Natural killer cell treated with Interleukin-12 subunit alpha and Interleukin-12 subunit beta and Interleukin-15 and Interleukin-18, amount 100 ng/mL, for 72 hours (primary cell): ENCODE measurements around the gene ZW10. TPM values are rescaled to one million over a fixed set of nuclear protein-coding genes. Genes with fewer than 3 reads are reported as not detected.
"Not testable (repeated sequence)": the region's sequence is repeated elsewhere in the genome, so short reads cannot be mapped to it uniquely, and the experiment has no call there.

Experiments
- ATAC-seq, 2 donors: fragments of 150-1000 bp; cut with Tn5 transposase in 1 of 2; sonication (Bioruptor Pico), chemical (Tn5 transposase) in 1 of 2; 2 replicates each; pipeline ENCODE4 v1.10.0; 2021
- DNase-seq: peaks from one replicate; pipeline ENCODE4 v3.0.0; 2022; ENCODE audit warnings: low spot score
- H3K27ac Mint-ChIP-seq, 2 donors: 1 replicate in 1 of 2; 2 replicates in 1 of 2; pipeline ENCODE4 v1.8.0; 2022; ENCODE audit warnings: mixed read lengths in 2 of 2, mild to moderate bottlenecking in 1 of 2, moderate library complexity in 1 of 2
- H3K27me3 Mint-ChIP-seq, 2 donors: 1 replicate in 1 of 2; 2 replicates in 1 of 2; pipeline ENCODE4 v1.8.0; 2022; ENCODE audit warnings: mixed read lengths in 2 of 2
- H3K36me3 Mint-ChIP-seq: one replicate; pipeline ENCODE4 v1.8.0; 2022; ENCODE audit warnings: mixed read lengths
- H3K4me1 Mint-ChIP-seq, 2 donors: 1 replicate in 1 of 2; 2 replicates in 1 of 2; pipeline ENCODE4 v1.8.0; 2022; ENCODE audit warnings: low read depth in 2 of 2, mixed read lengths in 2 of 2, mild to moderate bottlenecking in 1 of 2
- H3K4me3 Mint-ChIP-seq: one replicate; pipeline ENCODE4 v1.8.0; 2022; ENCODE audit warnings: mixed read lengths
- H3K9me3 Mint-ChIP-seq: 2 replicates; pipeline ENCODE4 v1.8.0; 2022; ENCODE audit warnings: mixed read lengths
- total RNA-seq, 2 donors: library from RNA; stranded (reverse); gene quantifications; one replicate each; pipeline ENCODE4 v1.2.3, GENCODE V29; 2022

ZW10 gene, protein sequence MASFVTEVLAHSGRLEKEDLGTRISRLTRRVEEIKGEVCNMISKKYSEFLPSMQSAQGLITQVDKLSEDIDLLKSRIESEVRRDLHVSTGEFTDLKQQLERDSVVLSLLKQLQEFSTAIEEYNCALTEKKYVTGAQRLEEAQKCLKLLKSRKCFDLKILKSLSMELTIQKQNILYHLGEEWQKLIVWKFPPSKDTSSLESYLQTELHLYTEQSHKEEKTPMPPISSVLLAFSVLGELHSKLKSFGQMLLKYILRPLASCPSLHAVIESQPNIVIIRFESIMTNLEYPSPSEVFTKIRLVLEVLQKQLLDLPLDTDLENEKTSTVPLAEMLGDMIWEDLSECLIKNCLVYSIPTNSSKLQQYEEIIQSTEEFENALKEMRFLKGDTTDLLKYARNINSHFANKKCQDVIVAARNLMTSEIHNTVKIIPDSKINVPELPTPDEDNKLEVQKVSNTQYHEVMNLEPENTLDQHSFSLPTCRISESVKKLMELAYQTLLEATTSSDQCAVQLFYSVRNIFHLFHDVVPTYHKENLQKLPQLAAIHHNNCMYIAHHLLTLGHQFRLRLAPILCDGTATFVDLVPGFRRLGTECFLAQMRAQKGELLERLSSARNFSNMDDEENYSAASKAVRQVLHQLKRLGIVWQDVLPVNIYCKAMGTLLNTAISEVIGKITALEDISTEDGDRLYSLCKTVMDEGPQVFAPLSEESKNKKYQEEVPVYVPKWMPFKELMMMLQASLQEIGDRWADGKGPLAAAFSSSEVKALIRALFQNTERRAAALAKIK
- 10 to 100 TPM; 19.6 to 23.8 TPM for total RNA-seq

DNA sequence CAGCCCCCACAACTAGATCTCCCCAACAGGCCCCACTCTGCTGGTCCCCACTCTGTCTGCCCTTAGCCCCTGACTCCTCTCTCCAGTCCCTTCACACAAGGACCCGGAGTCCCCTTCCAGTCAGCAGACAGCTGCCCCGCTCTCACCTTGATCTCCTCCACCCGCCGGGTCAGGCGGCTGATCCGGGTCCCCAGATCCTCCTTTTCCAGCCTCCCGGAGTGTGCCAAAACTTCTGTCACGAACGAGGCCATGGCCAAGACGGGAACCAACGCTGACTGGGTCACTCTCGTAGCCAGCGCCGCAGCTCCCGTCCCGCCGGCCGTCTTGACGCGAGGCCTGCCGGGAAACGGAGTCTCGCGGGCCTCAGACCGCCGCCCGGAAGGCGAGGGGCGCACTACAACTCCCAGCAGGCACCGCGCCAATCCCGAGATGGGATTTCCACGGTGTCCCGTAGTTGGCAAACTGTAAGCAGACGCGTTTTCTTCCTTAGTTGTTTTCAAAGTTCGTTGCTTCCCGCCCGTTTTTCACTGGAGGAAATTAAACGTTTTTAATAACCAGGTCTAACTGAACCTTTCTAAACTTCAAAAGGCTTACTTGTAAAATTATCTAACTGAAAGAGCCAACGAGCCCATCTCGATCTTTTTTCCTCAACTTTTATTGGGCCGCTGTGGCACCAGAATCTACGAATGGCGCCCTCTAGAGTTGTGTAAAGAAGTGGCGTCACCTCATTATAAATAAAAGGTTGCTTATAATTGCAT lies at the start of gene ZW10:
ZW10 (minus strand) TSS at position 277 of the 758 bp plus-strand sequence; CDS start at position 251, 26 bp downstream.
- H3K27me3 Mint-ChIP-seq, result peaks cover 4 to 6% of the 10 kb centered on the region in 2 donors
- ATAC-seq (peak; percentile 99), DNase-seq (peak; percentile 95)
- no peaks in the 10 kb centered on the region for H3K36me3 Mint-ChIP-seq
- peak within 1 kb of the TSS; percentile 94 to 98 for H3K27ac Mint-ChIP-seq
- peaks cover 14 to 25% of the 10 kb centered on the region in 2 donors for H3K4me1 Mint-ChIP-seq
- peak within 1 kb of the TSS; percentile 100 for H3K4me3 Mint-ChIP-seq
- H3K9me3 Mint-ChIP-seq, result no peaks in the 10 kb centered on the region

DNA sequence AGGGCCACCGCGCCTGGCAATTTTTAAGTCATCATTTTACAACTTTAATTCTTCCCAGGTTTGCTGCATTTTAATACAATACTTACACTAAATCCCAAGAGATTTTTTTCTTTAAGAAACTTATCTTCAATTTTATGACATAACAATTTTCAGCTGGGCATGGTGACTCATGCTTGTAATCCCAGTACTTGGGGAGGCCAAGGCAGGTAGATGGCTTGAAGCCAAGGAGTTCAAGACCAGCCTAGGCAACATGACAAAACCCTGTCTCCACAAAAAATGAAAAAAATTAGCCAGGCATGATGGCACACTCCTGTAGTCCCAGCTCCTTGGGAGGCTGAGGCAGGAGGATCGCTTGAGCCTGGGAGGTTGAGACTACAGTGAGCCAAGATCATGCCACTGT lies 44.9 kb upstream of the ZW10 start:
- Mint-ChIP-seq H3K4me1 (peaks cover 0 to 3% of the 10 kb centered on the region in 2 donors), H3K36me3 (peaks cover 29% of the 10 kb centered on the region), H3K4me3 (no peak overlapping the region), H3K9me3 (no peaks in the 10 kb centered on the region), H3K27ac (no peak overlapping the region), H3K27me3 (no peaks in the 10 kb centered on the region)
- DNase-seq (no peak), ATAC-seq (no peak)

DNA sequence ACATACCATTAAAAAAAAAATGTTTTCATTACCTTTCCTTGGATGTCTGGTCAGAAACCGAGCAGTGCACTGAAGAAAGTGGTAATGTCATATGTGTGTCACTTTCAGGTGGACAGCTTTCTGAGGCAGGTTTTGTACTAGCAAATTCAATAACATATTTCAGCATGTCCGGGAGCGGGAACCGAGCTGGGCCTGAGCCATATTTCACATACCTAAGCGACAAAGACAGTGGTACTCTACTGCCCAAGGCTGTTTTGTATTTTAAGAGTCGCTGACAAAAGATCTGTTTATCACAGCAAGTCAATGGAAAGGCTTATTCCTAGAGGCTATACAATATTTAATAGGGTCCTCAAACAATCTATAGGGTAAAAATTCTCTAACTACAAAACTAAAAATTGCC lies 44.1 kb upstream of the ZW10 start:
- DNase-seq (no peak), ATAC-seq (no peak)
- Mint-ChIP-seq H3K4me3 (no peak overlapping the region), H3K27ac (no peak overlapping the region), H3K36me3 (peaks cover 25% of the 10 kb centered on the region), H3K9me3 (no peaks in the 10 kb centered on the region), H3K27me3 (no peaks in the 10 kb centered on the region), H3K4me1 (peaks cover 0 to 3% of the 10 kb centered on the region in 2 donors)

DNA sequence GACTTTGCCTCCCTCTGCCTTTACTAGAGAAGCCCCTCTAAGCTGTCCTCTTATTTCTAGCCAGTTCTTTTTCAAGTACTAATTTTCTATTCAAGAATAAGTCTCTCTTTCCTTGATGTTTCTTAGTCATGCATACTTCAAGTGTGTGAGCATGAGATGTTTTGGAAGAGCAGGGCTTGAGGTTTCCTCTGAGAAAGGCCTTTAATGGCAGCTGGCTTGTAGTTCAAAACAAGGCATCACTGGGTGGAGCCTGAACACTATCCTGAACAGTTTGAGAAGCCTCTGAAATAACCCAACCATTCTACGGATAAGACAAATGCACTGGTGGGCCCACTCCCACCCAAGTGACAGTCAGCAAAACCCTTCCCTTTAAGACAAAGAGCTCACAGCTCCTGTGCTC lies 43.7 kb upstream of the ZW10 start:
- Mint-ChIP-seq H3K27ac (no peak overlapping the region), H3K27me3 (no peaks in the 10 kb centered on the region), H3K4me3 (no peak overlapping the region), H3K36me3 (peaks cover 23% of the 10 kb centered on the region), H3K9me3 (no peaks in the 10 kb centered on the region), H3K4me1 (peaks cover 0 to 3% of the 10 kb centered on the region in 2 donors)
- ATAC-seq, result no peak
- DNase-seq, result no peak

DNA sequence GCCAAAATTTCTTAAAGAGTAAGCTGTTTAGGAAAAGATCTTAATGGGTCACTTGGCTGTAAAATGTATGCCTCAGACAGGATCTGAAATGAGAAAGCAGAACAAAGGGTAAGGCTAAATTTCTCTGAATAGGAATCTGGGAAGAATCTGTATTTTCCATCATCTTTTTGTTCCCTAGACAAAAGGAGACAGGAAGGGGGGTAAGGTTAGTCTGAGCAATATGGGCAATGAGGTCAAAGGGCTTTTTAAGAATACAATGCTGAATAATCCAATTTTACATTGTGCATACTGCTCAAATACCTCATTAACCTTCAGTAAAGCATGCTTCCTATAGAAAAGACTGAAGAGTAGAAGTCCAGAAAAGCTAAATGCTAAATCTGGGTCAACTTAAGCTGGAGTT lies 40.7 kb upstream of the ZW10 start:
- H3K4me1 Mint-ChIP-seq, result no peaks in the 10 kb centered on the region
- ATAC-seq (no peak), DNase-seq (no peak)
- H3K9me3 Mint-ChIP-seq, result no peaks in the 10 kb centered on the region
- no peaks in the 10 kb centered on the region for H3K27me3 Mint-ChIP-seq
- H3K36me3 Mint-ChIP-seq, result peaks cover 10% of the 10 kb centered on the region
- peak overlapping the region in 1 of 2 donors; percentile 9 for H3K27ac Mint-ChIP-seq
- H3K4me3 Mint-ChIP-seq, result no peak overlapping the region

DNA sequence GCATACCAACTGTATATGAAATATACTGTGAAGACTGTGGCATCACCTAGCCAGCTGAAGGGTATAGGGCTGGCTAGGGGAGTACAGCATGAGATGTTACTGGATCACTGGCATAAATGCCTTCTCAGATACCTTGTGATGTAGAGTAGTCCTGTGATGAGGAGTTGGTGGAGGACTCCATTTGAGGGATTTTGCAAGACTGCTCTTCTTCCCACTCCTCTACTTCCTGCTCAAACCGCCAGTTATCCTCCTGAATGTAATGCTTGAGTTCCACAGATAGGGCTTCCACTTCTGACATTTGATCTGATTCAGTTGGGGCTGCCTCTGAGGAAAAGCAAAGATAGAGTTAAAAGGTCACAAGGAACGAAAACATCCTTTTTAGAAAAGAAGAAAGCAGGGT lies 35.4 kb upstream of the ZW10 start:
- H3K9me3 Mint-ChIP-seq, result no peaks in the 10 kb centered on the region
- H3K36me3 Mint-ChIP-seq, result peaks cover 4% of the 10 kb centered on the region
- no peak for DNase-seq
- no peak for ATAC-seq
- no peak overlapping the region for H3K27ac Mint-ChIP-seq
- peaks cover 0 to 4% of the 10 kb centered on the region in 2 donors for H3K4me1 Mint-ChIP-seq
- H3K27me3 Mint-ChIP-seq, result no peaks in the 10 kb centered on the region
- no peak overlapping the region for H3K4me3 Mint-ChIP-seq

DNA sequence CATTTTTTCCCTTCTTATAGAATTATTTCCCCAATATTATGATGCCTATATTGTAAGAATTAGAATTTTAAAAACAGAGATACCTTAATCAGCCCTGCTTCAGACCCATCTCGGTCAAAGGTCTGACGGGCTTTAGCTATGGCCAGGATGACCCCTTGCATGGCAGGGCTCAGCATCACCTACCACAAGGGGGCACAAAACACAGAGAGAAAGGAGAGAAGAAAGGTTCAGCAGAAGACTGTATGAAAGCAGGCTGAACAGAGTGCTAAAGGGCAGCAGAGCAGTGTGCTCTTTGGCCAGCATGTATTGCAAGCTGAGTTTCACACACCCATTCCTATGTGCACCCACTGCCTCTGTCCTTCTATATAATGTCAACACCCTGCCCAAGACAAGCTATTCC lies 32.9 kb upstream of the ZW10 start:
- H3K27ac Mint-ChIP-seq, result no peak overlapping the region
- DNase-seq, result no peak
- no peaks in the 10 kb centered on the region for H3K9me3 Mint-ChIP-seq
- no peak overlapping the region for H3K4me3 Mint-ChIP-seq
- H3K36me3 Mint-ChIP-seq, result peaks cover 4% of the 10 kb centered on the region
- ATAC-seq, result peak in 1 of 2 donors; percentile 27
- H3K27me3 Mint-ChIP-seq, result no peaks in the 10 kb centered on the region
- peaks cover 0 to 4% of the 10 kb centered on the region in 2 donors for H3K4me1 Mint-ChIP-seq

DNA sequence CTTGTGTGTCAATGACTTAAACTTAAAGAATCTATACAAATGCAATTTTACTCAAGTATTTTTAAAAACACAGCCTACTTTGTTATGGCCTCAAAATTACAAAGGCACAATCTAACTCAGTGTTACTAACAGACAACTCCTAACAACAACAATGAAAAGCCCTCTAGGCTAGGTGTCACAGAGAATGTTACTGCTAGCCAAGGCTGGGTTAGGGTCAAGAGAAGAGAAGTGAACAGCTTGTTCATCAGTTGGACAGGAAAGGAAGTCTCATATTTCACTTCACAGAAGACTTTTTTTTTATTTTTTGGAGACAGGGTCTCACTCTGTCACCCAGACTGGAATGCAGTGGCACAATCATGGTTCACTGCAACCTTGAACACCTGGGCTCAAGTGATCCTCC lies 32.1 kb upstream of the ZW10 start:
- no peaks in the 10 kb centered on the region for H3K9me3 Mint-ChIP-seq
- H3K27ac Mint-ChIP-seq, result no peak overlapping the region
- H3K27me3 Mint-ChIP-seq, result no peaks in the 10 kb centered on the region
- H3K36me3 Mint-ChIP-seq, result peaks cover 11% of the 10 kb centered on the region
- H3K4me3 Mint-ChIP-seq, result no peak overlapping the region
- peaks cover 0 to 4% of the 10 kb centered on the region in 2 donors for H3K4me1 Mint-ChIP-seq
- no peak for ATAC-seq
- DNase-seq, result no peak

DNA sequence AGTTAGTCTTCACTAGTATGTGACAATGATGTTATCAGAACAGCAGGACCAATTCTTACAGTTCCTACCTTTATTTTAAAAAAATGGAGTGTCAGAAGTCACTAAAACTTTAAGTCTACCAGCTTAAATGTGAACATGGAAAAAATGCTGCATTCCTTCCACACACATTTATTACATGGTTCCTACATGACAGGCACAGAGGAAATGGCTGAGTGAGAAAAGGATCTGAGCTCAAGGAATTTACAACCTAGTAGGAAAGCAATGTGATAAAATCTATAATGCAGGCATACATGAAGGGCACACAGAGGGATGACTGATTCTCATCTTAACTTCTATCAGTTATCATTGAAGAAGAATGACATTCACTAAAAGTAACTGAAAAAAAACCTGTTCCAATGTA lies 29.1 kb upstream of the ZW10 start:
- H3K4me1 Mint-ChIP-seq, result peaks cover 0 to 4% of the 10 kb centered on the region in 2 donors
- ATAC-seq (no peak), DNase-seq (no peak)
- H3K9me3 Mint-ChIP-seq, result no peaks in the 10 kb centered on the region
- no peak overlapping the region for H3K4me3 Mint-ChIP-seq
- peaks cover 12% of the 10 kb centered on the region for H3K36me3 Mint-ChIP-seq
- no peaks in the 10 kb centered on the region for H3K27me3 Mint-ChIP-seq
- peak overlapping the region in 1 of 2 donors; percentile 58 for H3K27ac Mint-ChIP-seq

DNA sequence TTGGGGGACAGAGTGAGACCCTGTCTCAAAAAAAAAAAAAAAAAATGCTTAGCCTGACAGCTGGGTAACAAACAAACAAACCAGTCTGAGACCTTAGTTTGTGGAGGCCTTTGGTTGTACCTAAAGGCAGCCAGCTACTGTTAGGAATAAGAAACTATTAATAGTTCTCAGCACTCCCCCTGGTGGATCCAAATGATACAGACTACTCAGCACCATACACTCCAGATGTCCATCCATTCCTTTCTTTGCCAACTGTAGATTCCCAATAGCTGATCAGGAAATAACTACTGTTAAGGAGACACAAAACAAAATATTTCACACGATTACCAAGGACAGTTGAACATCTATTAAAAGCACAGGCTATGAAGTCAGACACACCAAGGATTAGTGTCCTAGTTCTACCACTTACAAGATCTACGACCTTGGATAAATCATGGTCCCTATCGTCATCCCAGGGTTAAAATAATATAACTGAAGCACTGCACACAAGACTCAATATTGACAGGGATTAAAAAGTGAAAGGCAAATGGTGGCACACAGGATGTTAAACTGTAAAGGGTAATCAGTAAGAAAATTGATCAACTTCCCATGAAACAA lies 23.3 kb upstream of the ZW10 start:
- DNase-seq, result no peak
- H3K27ac Mint-ChIP-seq, result no peak overlapping the region
- H3K4me1 Mint-ChIP-seq, result no peaks in the 10 kb centered on the region
- no peaks in the 10 kb centered on the region for H3K9me3 Mint-ChIP-seq
- no peaks in the 10 kb centered on the region for H3K27me3 Mint-ChIP-seq
- peak in 1 of 2 donors; percentile 51 for ATAC-seq
- H3K36me3 Mint-ChIP-seq, result peaks cover 8% of the 10 kb centered on the region
- H3K4me3 Mint-ChIP-seq, result no peak overlapping the region

DNA sequence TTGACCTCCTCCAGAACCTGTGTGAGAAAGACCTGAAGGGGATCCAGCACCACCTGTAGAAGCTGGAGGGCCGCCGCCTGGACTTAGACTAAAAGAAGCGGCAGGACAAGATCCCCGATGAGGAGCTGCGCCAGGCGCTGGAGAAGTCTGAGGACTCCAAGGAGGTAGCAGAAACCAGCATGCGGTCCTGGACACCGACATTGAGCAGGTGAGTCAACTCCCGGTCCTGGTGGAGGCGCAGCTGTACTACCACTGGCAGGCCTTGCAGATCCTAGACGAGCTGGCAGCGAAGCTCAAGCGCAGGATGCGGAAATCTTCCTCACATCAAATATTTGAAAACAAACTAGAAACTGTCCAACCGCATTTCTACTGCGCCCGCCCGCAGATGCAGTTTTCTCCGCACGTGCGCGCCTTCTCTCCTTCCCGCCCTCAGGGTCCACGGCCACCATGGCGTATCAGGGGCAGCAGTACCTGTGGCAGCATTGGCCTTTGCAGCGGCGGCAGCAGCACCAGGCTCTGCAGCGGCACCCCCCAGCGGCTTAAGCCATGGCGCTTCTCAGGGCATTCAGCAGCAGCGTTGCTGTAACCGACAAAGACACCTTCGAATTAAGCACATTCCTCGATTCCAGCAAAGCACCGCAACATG lies 16.3 kb upstream of the ZW10 start:
- H3K4me1 Mint-ChIP-seq, result no peaks in the 10 kb centered on the region
- ATAC-seq (no peak), DNase-seq (no peak)
- no peak overlapping the region for H3K27ac Mint-ChIP-seq
- no peak overlapping the region for H3K4me3 Mint-ChIP-seq
- H3K9me3 Mint-ChIP-seq, result no peaks in the 10 kb centered on the region
- peaks cover 0 to 4% of the 10 kb centered on the region in 2 donors for H3K27me3 Mint-ChIP-seq
- no peaks in the 10 kb centered on the region for H3K36me3 Mint-ChIP-seq

DNA sequence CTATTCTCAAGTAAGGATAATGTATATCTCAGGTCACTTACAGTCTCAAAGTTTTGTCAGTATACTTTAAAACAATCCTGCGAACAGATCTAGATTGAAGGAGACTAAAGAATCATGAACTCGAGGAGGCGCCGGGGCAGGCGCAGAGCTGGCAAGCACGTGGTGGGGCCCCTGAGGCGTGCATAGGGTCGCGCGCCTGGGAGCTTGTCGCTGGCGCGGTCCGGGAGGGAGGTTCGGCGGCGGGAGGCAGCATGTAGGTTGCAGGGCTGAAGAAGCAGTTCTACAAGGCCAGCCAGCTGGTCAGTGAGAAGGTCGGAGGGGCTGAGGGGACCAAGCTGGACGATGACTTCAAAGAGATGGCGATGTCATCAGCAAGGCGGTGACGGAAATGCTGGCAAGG lies 15.5 kb upstream of the ZW10 start:
- DNase-seq, H3K36me3 Mint-ChIP-seq, ATAC-seq, H3K4me3 Mint-ChIP-seq, H3K27me3 Mint-ChIP-seq, H3K9me3 Mint-ChIP-seq, H3K27ac Mint-ChIP-seq, H3K4me1 Mint-ChIP-seq: not testable (repeated sequence)

DNA sequence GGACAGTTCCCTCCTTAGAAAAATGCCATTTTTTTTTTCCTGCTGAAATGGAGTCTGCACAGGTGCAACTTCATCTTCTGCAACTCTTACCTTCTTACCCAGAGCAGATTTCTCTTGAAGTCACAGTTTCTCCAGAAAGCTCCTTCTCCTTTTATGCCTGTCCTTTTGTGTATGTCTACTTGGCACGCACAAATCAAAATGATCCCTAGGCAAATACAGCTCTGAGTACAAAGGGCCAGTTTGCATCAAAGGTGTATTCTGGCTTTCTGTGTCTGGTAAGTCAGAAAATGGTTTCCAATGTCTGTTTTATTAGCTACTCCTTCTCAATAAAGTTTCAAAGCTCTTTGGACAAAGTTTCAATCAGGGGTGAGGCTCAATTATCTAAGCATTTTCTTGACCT lies 8.6 kb upstream of the ZW10 start:
- no peak overlapping the region for H3K27ac Mint-ChIP-seq
- peaks cover 24 to 31% of the 10 kb centered on the region in 2 donors for H3K27me3 Mint-ChIP-seq
- H3K4me3 Mint-ChIP-seq, result no peak overlapping the region

More for the DNA sequence above, 8.6 kb upstream of the ZW10 start:
- Mint-ChIP-seq H3K4me1 (no peaks in the 10 kb centered on the region), H3K36me3 (no peaks in the 10 kb centered on the region), H3K9me3 (no peaks in the 10 kb centered on the region)
- ATAC-seq, result no peak
- no peak for DNase-seq
